ENCODE results near the gene PKP4.
"Not testable (repeated sequence)": the region's sequence is repeated elsewhere in the genome, so short reads cannot be mapped to it uniquely, and the experiment has no call there.

PKP4 gene

GRCh38 chr2:158676696-158677095, 219.9 kb downstream of the PKP4 start:
- no peak for DNase-seq (ENCODE audit: low read depth in 2 of 2)

GRCh38 chr2:158677542-158677941, 220.8 kb downstream of the PKP4 start:
- DNase-seq (ENCODE audit: low read depth in 2 of 2), result no peak

DNA sequence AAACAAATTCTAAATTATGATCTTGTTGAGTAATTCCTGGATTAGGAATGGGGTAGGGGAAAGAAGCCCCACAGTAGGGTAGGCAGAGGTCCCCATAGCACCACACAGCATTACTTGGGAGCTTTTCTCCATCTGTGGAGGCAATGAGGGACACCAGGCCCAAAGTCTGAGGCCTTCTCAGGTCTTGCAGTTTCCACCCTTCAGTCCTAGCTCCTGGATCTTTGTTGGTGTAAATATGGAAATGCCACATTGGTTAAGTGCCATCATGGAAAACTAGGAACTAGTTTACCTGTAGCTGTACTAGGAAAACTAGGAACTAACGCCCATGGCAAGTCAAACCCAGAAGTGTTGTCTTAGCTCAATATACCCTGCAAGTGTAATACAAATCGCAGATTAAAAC, 225.1 kb downstream of the PKP4 start:
- no peak for DNase-seq (ENCODE audit: low read depth in 2 of 2)

DNA sequence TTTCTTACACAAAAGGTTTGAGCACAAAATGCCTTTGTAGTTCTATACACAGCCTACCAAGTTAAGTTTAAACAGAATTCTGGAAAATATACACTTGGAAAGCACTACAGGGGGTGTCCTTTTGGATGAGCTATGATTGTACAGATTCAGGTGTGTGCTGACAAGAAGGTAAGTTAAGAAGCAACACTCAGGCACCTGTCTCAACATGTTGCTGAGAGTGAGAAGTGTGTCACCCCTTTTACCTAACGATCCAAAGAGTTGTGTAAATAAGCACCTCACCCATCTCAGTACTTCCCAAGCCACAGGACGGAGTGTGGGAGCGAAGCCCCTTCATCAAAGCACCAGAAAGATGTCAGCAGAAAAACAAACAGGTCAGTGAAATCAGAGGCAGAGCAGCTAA, 228.9 kb downstream of the PKP4 start:
- no peak for DNase-seq (ENCODE audit: low read depth in 2 of 2)

DNA sequence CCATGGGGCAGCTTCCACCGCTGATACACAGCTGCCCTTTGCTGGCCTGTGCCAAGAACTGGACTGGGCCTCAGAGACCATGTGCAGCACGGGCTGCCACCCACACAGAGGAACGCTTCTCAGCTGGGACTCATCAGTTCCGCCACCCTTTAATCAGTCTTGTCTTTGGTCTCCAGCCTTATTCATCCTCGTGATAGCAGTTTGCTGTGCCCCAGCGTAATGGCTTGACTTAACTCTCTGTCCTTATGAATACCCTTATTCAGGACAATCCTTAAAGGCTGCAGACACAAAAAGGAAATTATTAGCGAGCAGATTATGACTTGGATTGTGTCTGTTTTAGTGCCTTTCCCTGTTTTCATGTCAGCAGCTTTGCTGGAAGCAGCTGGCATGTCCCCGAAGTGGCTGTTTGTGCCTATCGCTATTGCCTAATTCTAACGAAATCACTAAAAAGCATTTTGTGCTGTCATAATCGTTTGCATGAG, 229.5 kb downstream of the PKP4 start:
- DNase-seq (ENCODE audit: low read depth in 2 of 2), result no peak

GRCh38 chr2:158687315-158687714, 230.6 kb downstream of the PKP4 start:
- no peak for DNase-seq (ENCODE audit: low read depth in 2 of 2)

- DNase-seq (ENCODE audit: low read depth in 2 of 2), result no peak
These were observed 232.0 kb downstream of the PKP4 start for GRCh38 chr2:158688721-158689120.

DNA sequence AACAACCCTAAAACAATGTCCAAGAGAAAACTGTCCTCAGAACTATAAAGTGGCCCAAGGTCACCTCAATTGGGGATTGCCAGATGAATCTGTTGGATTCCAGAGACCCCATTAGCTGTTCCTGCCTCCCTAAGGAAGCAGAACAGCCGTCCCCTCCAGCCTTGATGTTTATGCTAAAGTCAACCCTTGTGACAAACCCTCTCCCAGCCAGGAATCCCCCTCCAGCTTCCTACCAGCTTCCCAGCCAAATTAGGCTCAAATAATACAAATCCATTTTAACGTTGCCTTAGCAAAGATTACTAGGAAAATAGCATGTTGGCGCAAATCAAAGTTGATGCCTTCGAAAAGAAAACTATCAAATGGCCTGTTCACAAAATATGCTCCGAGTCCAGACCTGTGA, 232.6 kb downstream of the PKP4 start:
- DNase-seq (ENCODE audit: low read depth in 2 of 2), result no peak

- no peak for DNase-seq (ENCODE audit: low read depth in 2 of 2)
These were observed 234.1 kb downstream of the PKP4 start for GRCh38 chr2:158690823-158691222.

DNA sequence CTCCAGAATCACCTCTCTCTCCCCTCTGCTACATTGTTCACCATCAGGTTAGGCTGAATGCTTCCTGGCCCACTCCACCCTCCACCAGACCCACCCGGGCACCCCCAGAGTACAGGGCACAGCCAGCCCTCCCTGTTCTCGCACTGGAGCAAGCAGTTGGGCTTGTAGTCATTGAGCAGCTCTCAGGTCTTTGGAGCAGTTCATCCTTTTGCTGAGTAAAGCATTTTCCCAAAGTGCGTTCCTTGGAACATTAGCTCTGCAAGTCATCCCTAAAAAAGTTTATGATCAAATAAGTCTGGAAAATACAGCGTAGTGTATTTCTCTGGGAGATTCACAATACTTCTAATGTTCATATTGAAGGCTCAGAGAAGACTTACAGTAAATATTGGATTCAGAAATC, 234.9 kb downstream of the PKP4 start:
- no peak for DNase-seq (ENCODE audit: low read depth in 2 of 2)

- no peak for DNase-seq (ENCODE audit: low read depth in 2 of 2)
These were observed 235.8 kb downstream of the PKP4 start for GRCh38 chr2:158692372-158693103.

DNA sequence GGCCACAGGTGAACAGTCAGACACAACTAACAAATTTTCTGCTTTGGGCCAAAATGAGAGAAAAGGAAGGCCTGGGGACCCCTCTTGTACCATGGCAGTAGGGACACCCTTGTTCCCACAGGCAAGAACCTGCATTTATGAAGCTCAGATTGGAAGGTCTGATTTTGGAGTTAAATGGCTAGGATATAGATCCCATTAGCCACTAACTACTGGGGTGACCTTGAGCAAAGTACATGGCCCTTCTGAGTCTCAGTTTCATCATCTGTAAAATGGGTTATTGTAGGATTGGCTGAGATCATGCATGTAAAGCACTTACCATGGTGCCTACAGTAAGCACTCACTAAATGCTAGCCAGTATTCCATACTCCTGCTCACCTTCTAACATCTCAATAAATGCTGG, 236.7 kb downstream of the PKP4 start:
- no peak for DNase-seq (ENCODE audit: low read depth in 2 of 2)

- no peak for DNase-seq (ENCODE audit: low read depth in 2 of 2)
These were observed 238.6 kb downstream of the PKP4 start for GRCh38 chr2:158695305-158695704.

DNA sequence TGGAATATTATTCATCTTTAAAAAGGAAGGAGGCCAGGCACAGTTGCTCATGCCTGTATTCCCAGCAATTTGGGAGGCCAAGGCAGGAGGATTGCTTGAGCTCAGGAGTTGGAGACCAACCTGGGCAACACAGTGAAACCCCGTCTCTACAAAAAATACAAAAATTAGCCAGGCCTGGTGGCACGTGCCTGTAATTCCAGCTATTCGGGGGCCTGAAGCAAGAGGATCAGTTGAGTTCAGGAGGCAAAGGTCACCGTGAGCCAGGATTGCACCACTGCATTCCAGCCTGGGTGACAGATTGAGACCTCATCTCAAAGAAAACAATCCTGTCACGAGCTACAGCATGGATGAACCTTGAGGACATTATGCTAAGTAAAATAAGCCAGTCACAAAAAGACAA, 239.0 kb downstream of the PKP4 start:
- DNase-seq (ENCODE audit: low read depth in 2 of 2), result not testable (repeated sequence)

DNA sequence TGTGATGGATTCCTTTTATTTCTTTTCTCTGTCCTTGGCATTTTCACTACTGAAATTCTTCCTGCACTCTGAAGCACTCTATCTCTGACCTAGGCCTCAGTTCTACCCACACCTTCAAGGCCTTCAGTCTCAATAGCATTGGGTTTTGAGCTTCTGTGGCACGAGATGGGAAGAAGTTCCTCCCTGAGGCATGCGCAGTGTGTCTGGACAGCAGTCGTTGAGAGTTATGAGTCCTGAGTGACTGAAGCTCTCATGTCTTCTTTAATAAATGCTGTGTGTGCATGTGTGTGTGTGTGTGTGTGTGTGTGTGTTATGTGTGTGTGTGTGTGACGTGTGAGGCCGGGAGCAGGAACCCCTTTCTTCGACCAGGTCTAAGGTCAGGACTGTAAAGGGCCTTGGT, 242.6 kb downstream of the PKP4 start:
- DNase-seq (ENCODE audit: low read depth in 2 of 2), result no peak

DNA sequence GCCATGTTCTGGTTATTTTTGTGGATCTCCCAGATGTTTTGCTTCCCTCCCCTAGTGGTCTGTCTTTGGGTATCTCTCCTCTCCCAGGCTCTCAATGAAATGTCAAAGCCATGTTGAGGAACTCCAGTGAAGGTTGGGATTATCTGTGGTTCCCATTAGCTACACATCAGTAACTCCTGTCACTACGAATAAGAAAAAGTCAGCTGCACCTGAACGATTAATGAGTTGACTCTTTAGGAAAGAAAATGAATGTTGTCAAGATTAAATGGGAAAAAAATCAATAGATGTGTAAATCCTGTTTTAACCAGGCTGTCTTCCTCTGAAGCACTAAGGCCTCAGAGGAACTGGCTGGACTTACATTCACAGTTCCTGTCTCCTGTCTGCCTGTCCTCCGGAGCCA, 244.3 kb downstream of the PKP4 start:
- DNase-seq (ENCODE audit: low read depth in 2 of 2), result no peak

GRCh38 chr2:158702740-158703139, 246.0 kb downstream of the PKP4 start:
- no peak for DNase-seq (ENCODE audit: low read depth in 2 of 2)

GRCh38 chr2:158704724-158705465, 248.1 kb downstream of the PKP4 start:
- DNase-seq (ENCODE audit: low read depth in 2 of 2), result not testable (repeated sequence)

DNA sequence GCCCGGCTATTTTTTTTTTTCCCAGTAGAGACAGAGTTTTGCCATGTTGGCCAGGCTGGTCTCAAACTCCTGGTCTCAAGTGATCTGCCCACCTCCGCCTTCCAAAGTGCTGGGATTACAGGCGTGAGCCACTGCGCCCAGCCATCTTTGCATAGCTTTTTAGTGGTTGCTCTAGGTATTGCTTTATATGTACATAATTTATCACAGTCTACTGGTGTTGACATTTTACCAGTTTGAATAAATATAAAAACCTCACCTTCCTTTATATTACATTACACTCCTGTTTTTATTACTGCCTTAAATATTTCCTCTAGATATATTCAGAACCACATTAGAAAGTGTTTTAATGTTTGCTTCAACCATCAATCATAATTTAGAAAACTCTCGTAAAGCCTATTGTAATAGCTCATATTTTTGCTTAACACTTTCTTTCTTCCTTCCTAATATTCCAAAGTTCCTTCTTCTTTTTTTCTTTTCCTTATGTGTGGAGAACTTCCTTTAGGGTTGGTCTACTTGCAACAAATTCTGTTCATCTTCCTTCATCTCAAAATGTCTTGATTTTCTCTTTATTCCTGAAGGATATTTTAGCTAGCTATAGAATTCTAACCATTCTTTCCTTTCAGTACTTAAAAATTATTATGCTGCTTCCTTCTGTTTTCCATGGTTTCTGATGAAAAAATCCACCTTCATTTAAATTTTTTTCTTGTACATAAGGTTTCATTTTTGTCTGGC, 256.2 kb downstream of the PKP4 start:
- no peak for DNase-seq (ENCODE audit: low read depth in 2 of 2)

DNA sequence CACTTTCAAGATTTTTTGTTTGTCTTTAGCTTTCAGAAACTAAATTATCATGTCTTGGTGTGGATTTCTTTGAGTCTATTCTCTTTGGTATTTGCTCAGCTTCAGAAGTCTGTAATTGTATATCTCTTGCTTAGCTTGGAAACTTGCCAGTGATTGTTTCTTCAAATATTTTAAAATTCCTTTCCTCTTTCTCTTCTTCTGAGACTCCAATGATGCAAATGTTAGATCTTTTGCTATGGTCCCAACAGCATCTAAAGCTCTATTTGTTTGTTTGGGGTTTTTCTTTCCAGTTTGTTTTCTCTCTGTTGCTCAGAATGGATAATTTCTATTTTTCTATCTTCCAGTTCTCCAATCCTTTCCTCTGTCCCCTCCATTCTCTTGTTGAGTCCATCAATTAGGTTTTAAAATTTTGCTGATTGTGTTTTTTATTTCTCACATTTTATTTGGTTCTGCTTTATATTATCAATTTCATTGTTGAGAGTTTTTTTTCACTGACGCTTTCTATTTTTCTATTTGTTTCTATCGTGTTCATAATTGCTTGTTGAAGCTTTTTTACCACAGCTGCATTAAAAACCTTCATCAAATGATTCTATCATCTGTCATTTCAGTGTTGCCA, 256.9 kb downstream of the PKP4 start:
- no peak for DNase-seq (ENCODE audit: low read depth in 2 of 2)

GRCh38 chr2:158714420-158714819, 257.7 kb downstream of the PKP4 start:
- no peak for DNase-seq (ENCODE audit: low read depth in 2 of 2)

- DNase-seq (ENCODE audit: low read depth in 2 of 2), result no peak
These were observed 258.6 kb downstream of the PKP4 start for GRCh38 chr2:158715357-158715756.
